Posterior vena cava (tissue), 2 donors: ENCODE results near the gene ENTPD8. TPM values are rescaled to one million over a fixed set of nuclear protein-coding genes. Genes with fewer than 3 reads are reported as not detected.

Experiments used
- DNase-seq: peaks from one replicate; pipeline ENCODE4 v3.0.0-alpha.2; 2020; ENCODE audit warnings: low spot score
- intact Hi-C, 2 donors: fragments of 100-400 bp; cut with DNase I; formaldehyde crosslinking; loops; one replicate each; pipeline versions ENCODE4 v1.14.1 to v1.14.2; 2022 to 2023
- long read RNA-seq, 2 donors: library from polyadenylated mRNA; unstranded; transcript quantifications; one replicate each; pipeline ENCODE4 v2.0.0, GENCODE V29; 2020 to 2021
- total RNA-seq, 2 donors: library from RNA; stranded (reverse); fragmentation: NEBNext Ultra II Directional; extraction: Animal tissue kit (Norgen Biotek cat#: 25700); gene quantifications; one replicate each; pipeline ENCODE4 v1.2.1, GENCODE V29; 2021
- donor health status: DM: yes; HTN: yes; CAD: no.
- donor health status: DM: yes; HTN: yes; CAD: no.

Gene ENTPD8
- total RNA-seq = not detected
- long read RNA-seq, donor 1 = 0 reads
- long read RNA-seq, donor 2 = 0 reads

- peak; percentile 80 for DNase-seq
- intact Hi-C loops = no loop called here
Measured at GRCh38 chr9:137441289-137441934, at the start of gene ENTPD8. Gene ENTPD8 (minus strand): TSS chr9:137441357. CDS start chr9:137438285, 3,072 bp downstream.

- no peak for DNase-seq
- intact Hi-C loops = no loop called here
Measured at GRCh38 chr9:137490532-137491186, 49.5 kb upstream of the ENTPD8 start.

GRCh38 chr9:137488906-137489305, 47.7 kb upstream of the ENTPD8 start:
- intact Hi-C loops = no loop called here
- peak; percentile 15 for DNase-seq

- intact Hi-C loops = no loop called here
- peak; percentile 72 for DNase-seq
Measured at GRCh38 chr9:137488327-137488653, 47.1 kb upstream of the ENTPD8 start.

- DNase-seq = peak; percentile 73
- intact Hi-C loops = no loop called here
Measured at GRCh38 chr9:137487454-137488326, 46.5 kb upstream of the ENTPD8 start.

GRCh38 chr9:137486545-137487453, 45.6 kb upstream of the ENTPD8 start:
- intact Hi-C loops = loop anchor here in 1 of 2 donors (1.0 kb wide), 1 partner anchor 40 kb away; no protein-coding TSS in a partner anchor
- peak; percentile 68 for DNase-seq

- peak; percentile 51 for DNase-seq
- intact Hi-C loops = loop anchor here in 1 of 2 donors (1.0 kb wide), 1 partner anchor 40 kb away; no protein-coding TSS in a partner anchor
Measured at GRCh38 chr9:137486141-137486490, 45.0 kb upstream of the ENTPD8 start.

GRCh38 chr9:137485343-137486140, 44.4 kb upstream of the ENTPD8 start:
- DNase-seq = peak; percentile 77
- intact Hi-C loops = loop anchor here in 1 of 2 donors (1.0 kb wide), 1 partner anchor 39 kb away; no protein-coding TSS in a partner anchor

- intact Hi-C loops = no loop called here
Measured at GRCh38 chr9:137484551-137485315, 43.6 kb upstream of the ENTPD8 start.

GRCh38 chr9:137482094-137482781, 41.1 kb upstream of the ENTPD8 start:
- peak; percentile 89 for DNase-seq
- intact Hi-C loops = no loop called here

More at GRCh38 chr9:137484551-137485315, 43.6 kb upstream of the ENTPD8 start:
- peak; percentile 80 for DNase-seq

GRCh38 chr9:137480686-137481683, 39.8 kb upstream of the ENTPD8 start:
- peak; percentile 80 for DNase-seq
- intact Hi-C loops = no loop called here

- DNase-seq = peak; percentile 72
- intact Hi-C loops = no loop called here
Measured at GRCh38 chr9:137479892-137480685, 38.9 kb upstream of the ENTPD8 start.

- DNase-seq = peak; percentile 79
- intact Hi-C loops = no loop called here
Measured at GRCh38 chr9:137478962-137479861, 38.1 kb upstream of the ENTPD8 start.

GRCh38 chr9:137478613-137478961, 37.4 kb upstream of the ENTPD8 start:
- intact Hi-C loops = no loop called here
- no peak for DNase-seq
